C4-2B (cell line): ENCODE results near the gene EML5.

Experiments
- ZFX ChIP-seq: fragments of 450-650 bp; IDR thresholded peaks from 2 replicates; pipeline ENCODE4 v1.6.1; 2017
- TF ChIP-seq, protein P1 (sequence below): fragments of 450-650 bp; conservative IDR thresholded peaks from 2 replicates; pipeline ENCODE4 v1.5.1; 2017; ENCODE audit warnings: mild to moderate bottlenecking

DNA sequence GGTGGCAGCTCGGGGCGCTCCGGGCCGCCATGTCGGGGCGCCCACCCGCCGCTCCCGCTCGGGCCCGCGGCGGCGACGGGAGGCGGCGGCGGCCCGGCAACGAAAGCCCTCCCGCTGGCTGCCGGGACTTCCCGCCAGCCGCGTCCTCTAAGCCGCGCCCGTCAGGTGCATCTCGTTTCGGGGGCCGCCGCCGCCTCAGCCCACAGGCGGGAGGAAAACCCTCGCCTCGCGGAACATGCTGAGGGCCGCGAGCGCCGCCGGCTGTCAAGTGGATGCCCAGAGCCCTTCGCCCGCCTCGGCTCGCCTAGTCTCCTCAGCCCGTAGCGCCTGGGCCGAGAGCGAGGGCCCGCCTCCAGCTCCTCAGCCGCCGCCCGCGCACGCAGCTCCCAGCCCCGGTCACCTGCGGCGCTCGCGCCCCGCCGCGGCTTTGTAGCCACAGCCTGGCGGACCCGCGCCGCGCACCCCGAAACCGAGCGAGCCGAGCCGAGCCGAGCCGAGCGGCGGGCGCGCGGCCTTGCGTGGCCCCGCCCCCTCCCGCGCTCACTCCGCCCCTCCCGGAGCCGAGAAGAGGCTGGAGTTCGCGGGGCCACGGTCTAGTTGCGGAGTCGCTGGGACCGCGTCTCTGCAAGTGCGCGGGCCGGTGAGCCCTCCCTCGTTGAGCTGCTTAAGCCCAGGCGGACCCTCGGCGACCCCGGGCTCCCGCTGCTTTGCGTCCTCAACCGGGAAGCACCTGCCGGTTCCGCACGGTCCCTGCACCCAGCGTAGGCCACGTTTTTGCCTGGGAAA lies at the start of gene EML5:
- TF ChIP-seq, protein P1, sequence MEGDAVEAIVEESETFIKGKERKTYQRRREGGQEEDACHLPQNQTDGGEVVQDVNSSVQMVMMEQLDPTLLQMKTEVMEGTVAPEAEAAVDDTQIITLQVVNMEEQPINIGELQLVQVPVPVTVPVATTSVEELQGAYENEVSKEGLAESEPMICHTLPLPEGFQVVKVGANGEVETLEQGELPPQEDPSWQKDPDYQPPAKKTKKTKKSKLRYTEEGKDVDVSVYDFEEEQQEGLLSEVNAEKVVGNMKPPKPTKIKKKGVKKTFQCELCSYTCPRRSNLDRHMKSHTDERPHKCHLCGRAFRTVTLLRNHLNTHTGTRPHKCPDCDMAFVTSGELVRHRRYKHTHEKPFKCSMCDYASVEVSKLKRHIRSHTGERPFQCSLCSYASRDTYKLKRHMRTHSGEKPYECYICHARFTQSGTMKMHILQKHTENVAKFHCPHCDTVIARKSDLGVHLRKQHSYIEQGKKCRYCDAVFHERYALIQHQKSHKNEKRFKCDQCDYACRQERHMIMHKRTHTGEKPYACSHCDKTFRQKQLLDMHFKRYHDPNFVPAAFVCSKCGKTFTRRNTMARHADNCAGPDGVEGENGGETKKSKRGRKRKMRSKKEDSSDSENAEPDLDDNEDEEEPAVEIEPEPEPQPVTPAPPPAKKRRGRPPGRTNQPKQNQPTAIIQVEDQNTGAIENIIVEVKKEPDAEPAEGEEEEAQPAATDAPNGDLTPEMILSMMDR, result peak; percentile 77
- peak; percentile 42 for TF ChIP-seq ZFX
